HG03095 (cell line): ENCODE measurements around the gene TXK.
"Not testable (repeated sequence)": the region's sequence is repeated elsewhere in the genome, so short reads cannot be mapped to it uniquely, and the experiment has no call there.

Experiments used
- ATAC-seq: cut with Tn5 transposase; IDR thresholded peaks from one replicate; pipeline ENCODE4 v1.9.1; 2021; ENCODE audit warnings: moderate library complexity; ENCODE audit not compliant: unreplicated experiment

TXK gene

GRCh38 chr4:48134081-48134480 is at the start of gene TXK:
TXK (minus strand) TSS chr4:48134250; CDS start chr4:48134170, 80 bp downstream.
- ATAC-seq, result no peak

- no peak for ATAC-seq
These were observed 46.2 kb upstream of the TXK start for GRCh38 chr4:48180234-48180633.

GRCh38 chr4:48178931-48179330 is 44.9 kb upstream of the TXK start:
- no peak for ATAC-seq

GRCh38 chr4:48175806-48176205 is 41.8 kb upstream of the TXK start:
- no peak for ATAC-seq

GRCh38 chr4:48175328-48175727 is 41.3 kb upstream of the TXK start:
- no peak for ATAC-seq

- ATAC-seq, result peak; percentile 66
These were observed 39.3 kb upstream of the TXK start for GRCh38 chr4:48173056-48173991.

GRCh38 chr4:48172651-48173050 is 38.6 kb upstream of the TXK start:
- no peak for ATAC-seq

- no peak for ATAC-seq
These were observed 35.6 kb upstream of the TXK start for GRCh38 chr4:48169636-48170035.

GRCh38 chr4:48167538-48168263 is 33.7 kb upstream of the TXK start:
- no peak for ATAC-seq

GRCh38 chr4:48164561-48164960 is 30.5 kb upstream of the TXK start:
- not testable (repeated sequence) for ATAC-seq

- ATAC-seq, result no peak
These were observed 29.7 kb upstream of the TXK start for GRCh38 chr4:48163746-48164145.

GRCh38 chr4:48162162-48162561 is 28.1 kb upstream of the TXK start:
- ATAC-seq, result no peak

- no peak for ATAC-seq
These were observed 23.2 kb upstream of the TXK start for GRCh38 chr4:48157271-48157670.

- no peak for ATAC-seq
These were observed 22.4 kb upstream of the TXK start for GRCh38 chr4:48156423-48156822.

GRCh38 chr4:48153791-48154550 is 19.9 kb upstream of the TXK start:
- no peak for ATAC-seq

- ATAC-seq, result no peak
These were observed 18.2 kb upstream of the TXK start for GRCh38 chr4:48152259-48152658.

- no peak for ATAC-seq
These were observed 15.8 kb upstream of the TXK start for GRCh38 chr4:48149827-48150370.

GRCh38 chr4:48147621-48148020 is 13.6 kb upstream of the TXK start:
- no peak for ATAC-seq

- no peak for ATAC-seq
These were observed 7.0 kb upstream of the TXK start for GRCh38 chr4:48141048-48141447.

GRCh38 chr4:48139691-48140090 is 5.6 kb upstream of the TXK start:
- ATAC-seq, result no peak

- ATAC-seq, result peak; percentile 87
These were observed 4.9 kb upstream of the TXK start for GRCh38 chr4:48138936-48139335.
